Naive B cell (primary cell): ENCODE measurements around the gene TIGD3. TPM values are rescaled to one million over a fixed set of nuclear protein-coding genes. Genes with fewer than 3 reads are reported as not detected.

Source experiments
- ATAC-seq, 2 donors: fragments of 150-1000 bp; cut with Tn5 transposase; 2 replicates each; pipeline ENCODE4 v1.10.0; 2021; ENCODE audit warnings: low read depth in 2 of 2, mild to moderate bottlenecking in 2 of 2, moderate library complexity in 2 of 2
- DNase-seq: peaks from one replicate; pipeline ENCODE4 v3.0.0; 2022
- H3K27ac Mint-ChIP-seq, 6 donors: one replicate each; pipeline ENCODE4 v1.8.0; 2020 to 2022; ENCODE audit warnings: mild to moderate bottlenecking in 6 of 6, mixed read lengths in 6 of 6, moderate library complexity in 5 of 6, inconsistent platforms in 2 of 6
- H3K27me3 Mint-ChIP-seq, 3 donors: one replicate each; pipeline ENCODE4 v1.8.0; 2021 to 2022; ENCODE audit warnings: mixed read lengths in 3 of 3, mild to moderate bottlenecking in 1 of 3
- H3K36me3 Mint-ChIP-seq, 2 donors: one replicate each; pipeline ENCODE4 v1.8.0; 2020 to 2022; ENCODE audit warnings: mixed read lengths in 2 of 2, inconsistent platforms in 1 of 2, mild to moderate bottlenecking in 1 of 2
- H3K4me1 Mint-ChIP-seq, 3 donors: one replicate each; pipeline ENCODE4 v1.8.0; 2020 to 2022; ENCODE audit warnings: mixed read lengths in 3 of 3, inconsistent platforms in 1 of 3, mild to moderate bottlenecking in 1 of 3, moderate library complexity in 1 of 3
- H3K4me3 Mint-ChIP-seq, 8 donors: one replicate each; pipeline ENCODE4 v1.8.0; 2020 to 2022; ENCODE audit warnings: mild to moderate bottlenecking in 8 of 8, mixed read lengths in 8 of 8, moderate library complexity in 8 of 8, inconsistent platforms in 2 of 8
- H3K9me3 Mint-ChIP-seq, 7 donors: one replicate each; pipeline ENCODE4 v1.8.0; 2020 to 2022; ENCODE audit warnings: mixed read lengths in 7 of 7, mild to moderate bottlenecking in 5 of 7, inconsistent platforms in 2 of 7, moderate library complexity in 1 of 7
- polyA plus RNA-seq, 6 donors: library from polyadenylated mRNA; unstranded; fragments of 300-500 nt; fragmentation: Illumina TruSeq; gene quantifications; one replicate each; pipeline ENCODE4 v1.2.3, GENCODE V29; 2021; ENCODE audit warnings: low read depth in 6 of 6

TIGD3 gene
- polyA plus RNA-seq, 6 donors from 2014 or later, result 1.5 to 3.3 (median 1.8) TPM

DNA sequence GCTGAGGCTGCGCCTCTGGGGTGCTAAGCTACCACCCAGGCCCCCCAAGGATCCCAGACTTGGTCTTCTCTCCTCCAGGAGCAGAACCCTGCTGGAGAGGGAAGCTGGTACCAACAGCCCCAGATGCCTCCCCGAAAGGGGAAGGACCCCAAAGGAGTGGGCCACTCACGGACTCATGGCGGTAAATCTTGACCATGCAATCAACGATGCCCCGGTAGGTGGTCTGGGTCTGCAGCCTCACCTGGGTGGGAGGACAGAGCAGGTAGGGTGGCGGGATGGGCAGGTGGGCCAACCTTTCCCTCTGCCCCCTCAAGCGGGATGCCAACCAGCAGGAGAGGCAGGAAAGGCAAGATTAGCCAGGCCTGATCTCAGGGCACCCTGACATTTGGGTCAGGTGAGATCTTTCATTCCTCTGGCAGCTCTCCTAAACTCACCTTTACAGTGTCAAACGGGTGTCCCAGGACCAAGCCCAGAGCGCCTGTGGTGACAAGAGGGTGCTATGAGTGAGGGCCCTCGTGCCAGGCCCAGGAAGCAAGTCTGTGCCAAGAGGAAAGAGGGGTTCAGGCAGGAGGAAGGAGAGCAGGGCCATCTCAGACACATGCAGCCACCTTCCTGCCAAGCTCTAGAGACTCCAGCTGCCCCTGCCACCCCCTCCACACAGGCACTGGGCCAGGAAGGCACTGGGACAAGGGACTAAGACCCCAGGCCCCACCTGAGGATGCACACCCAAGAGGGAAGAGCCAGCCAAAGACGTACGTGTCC is 25.3 kb downstream of the TIGD3 start:
- DNase-seq (no peak), ATAC-seq (no peak)
- Mint-ChIP-seq H3K4me3 (peak overlapping the region in 6 of 8 donors; percentile 30 to 82 (median 48)), H3K27me3 (no peaks in the 10 kb centered on the region), H3K4me1 (peaks cover 37 to 59% (median 50%) of the 10 kb centered on the region in 3 donors), H3K27ac (peak overlapping the region in 2 of 6 donors; percentile 75 to 95), H3K9me3 (no peaks in the 10 kb centered on the region), H3K36me3 (no peaks in the 10 kb centered on the region)

DNA sequence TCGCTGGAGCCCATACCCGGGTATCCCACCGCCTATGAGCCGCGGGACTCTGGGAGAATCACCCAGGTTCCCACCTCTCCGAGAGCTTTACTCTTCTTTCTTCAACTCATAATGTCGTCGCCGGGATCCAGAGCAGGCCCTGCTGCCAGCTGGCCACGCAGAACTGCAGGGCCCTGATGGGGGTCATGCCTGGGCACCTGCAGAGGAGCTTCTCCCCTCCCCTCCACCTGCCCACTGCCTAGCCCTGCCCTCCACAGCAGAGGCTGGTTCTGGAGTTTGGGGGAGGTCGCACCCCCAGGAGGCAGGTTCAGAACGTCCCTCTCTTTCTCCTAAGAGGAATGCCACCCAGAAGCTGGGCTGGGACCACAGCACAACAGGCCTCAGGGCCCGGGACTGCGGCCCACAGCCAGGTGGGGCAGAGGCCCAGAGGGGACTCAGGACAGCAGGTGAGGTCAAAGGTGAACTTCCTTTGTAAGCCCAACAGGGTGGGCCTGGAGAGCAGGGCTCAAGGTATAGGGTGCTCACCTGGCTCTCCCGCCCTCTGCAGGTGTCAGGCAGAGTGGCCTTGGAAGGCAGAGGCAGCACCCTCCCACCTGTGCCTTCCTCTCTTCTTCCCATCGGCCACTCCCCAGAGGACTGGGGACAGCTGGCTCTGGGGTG is 26.0 kb downstream of the TIGD3 start:
- ATAC-seq (no peak), DNase-seq (no peak)
- Mint-ChIP-seq H3K27me3 (no peaks in the 10 kb centered on the region), H3K27ac (peak overlapping the region in 3 of 6 donors; percentile 75 to 99 (median 95)), H3K4me3 (peak overlapping the region in 5 of 8 donors; percentile 30 to 95 (median 51)), H3K4me1 (peaks cover 43 to 57% (median 52%) of the 10 kb centered on the region in 3 donors), H3K9me3 (no peaks in the 10 kb centered on the region), H3K36me3 (no peaks in the 10 kb centered on the region)

DNA sequence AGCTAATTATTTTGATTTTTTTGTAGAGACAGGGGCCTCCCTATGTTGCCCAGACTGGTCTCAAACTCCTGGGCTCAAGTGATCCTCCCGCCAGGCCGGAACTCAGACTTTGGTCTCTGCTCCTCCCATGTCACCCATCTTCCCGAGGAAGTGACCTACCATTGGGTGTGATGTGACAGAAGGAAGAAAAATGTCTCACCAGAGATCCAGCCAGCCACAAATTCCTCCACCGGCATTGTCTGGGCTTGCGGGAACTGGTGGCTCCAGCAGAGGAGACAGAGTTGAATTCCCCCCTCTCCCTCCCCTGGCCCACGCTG is 27.1 kb downstream of the TIGD3 start:
- DNase-seq, result no peak
- H3K27ac Mint-ChIP-seq, result peak overlapping the region; percentile 95 to 100 (median 100)

DNA sequence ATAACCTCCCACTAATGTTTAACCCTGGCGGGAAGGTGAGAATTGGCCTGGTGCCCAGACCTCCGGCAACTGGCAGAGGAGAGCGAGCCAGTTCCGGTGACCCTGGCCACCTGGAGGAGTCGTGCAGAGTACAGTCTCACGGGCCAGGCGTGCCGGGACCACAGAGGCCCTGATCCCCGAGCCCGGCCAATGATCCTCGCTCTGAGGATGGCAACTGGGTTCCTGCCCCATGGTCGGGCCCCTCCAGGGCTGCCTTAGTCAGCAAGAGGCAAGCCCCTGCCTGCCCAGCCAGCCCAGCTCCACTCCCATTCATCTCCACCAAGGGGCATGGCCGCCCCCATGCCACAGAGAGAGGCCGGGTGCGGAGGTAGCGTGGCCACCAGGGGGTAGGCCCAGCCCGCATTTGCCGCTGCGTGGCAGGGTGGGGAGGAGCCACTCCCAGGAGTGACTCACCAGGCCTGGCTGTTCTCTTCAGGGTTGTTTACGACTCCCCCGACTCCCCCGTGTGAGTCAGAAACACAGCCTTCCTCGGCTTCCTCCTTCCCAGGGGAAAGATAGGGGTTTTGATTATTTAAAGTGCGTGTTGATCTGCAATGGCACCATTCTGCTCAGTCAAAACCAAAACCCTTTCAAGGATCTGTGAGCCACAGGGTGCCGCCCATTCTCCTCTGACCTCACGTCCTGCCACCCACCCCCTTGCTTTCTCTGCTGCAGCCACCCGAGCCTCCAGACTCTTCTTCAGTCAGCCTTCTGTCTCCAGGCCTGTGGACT is 27.7 kb downstream of the TIGD3 start, which contains the start of gene SLC25A45:
SLC25A45 (minus strand) TSS at position 614 of the 771 bp plus-strand sequence. CDS start 695 bp downstream, outside the sequence.
- Mint-ChIP-seq H3K27me3 (no peaks in the 10 kb centered on the region), H3K27ac (peak within 1 kb of the TSS; percentile 95 to 100 (median 100)), H3K4me3 (peak within 1 kb of the TSS; percentile 86 to 98 (median 96)), H3K9me3 (no peaks in the 10 kb centered on the region), H3K4me1 (peaks cover 43 to 63% (median 56%) of the 10 kb centered on the region in 3 donors), H3K36me3 (no peaks in the 10 kb centered on the region)
- peak; percentile 83 to 86 for ATAC-seq
- peak; percentile 90 for DNase-seq

More for the DNA sequence above, 27.1 kb downstream of the TIGD3 start:
- Mint-ChIP-seq H3K36me3 (no peaks in the 10 kb centered on the region), H3K4me3 (peak overlapping the region; percentile 86 to 98 (median 96)), H3K9me3 (no peaks in the 10 kb centered on the region), H3K4me1 (peaks cover 43 to 63% (median 57%) of the 10 kb centered on the region in 3 donors), H3K27me3 (no peaks in the 10 kb centered on the region)
- no peak for ATAC-seq

DNA sequence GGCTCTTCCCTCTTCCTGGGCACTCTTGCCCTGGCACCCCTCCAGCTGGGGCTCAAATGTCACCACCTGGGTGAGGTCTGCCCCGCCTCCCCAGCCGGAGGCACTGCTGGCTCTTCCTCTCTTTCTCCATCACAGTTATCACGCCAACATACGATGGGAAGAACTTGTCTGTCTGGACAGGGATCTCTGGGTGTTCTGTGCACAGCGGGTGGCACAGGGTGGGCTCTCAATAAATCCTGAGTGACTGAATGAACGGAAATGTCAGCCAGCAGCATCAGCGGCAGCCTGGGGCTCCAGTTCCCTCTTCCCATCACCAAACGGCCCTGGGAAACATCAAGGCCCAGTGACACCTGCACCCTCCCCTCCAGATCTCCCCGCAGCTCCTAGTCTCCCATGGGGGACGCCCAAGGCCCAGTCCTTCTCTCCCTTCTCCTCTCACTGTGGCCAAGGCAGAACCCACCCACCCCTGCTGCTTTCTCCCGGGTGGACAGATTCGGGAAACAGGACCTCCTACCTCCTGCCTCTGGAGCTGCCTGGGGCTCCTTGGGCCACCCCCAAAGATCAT is 28.3 kb downstream of the TIGD3 start:
- H3K36me3 Mint-ChIP-seq, result no peaks in the 10 kb centered on the region
- no peaks in the 10 kb centered on the region for H3K9me3 Mint-ChIP-seq
- peak overlapping the region; percentile 95 to 100 (median 100) for H3K27ac Mint-ChIP-seq
- no peak for ATAC-seq
- H3K4me3 Mint-ChIP-seq, result peak overlapping the region; percentile 86 to 98 (median 96)
- no peaks in the 10 kb centered on the region for H3K27me3 Mint-ChIP-seq
- DNase-seq, result no peak
- peaks cover 38 to 61% (median 50%) of the 10 kb centered on the region in 3 donors for H3K4me1 Mint-ChIP-seq

DNA sequence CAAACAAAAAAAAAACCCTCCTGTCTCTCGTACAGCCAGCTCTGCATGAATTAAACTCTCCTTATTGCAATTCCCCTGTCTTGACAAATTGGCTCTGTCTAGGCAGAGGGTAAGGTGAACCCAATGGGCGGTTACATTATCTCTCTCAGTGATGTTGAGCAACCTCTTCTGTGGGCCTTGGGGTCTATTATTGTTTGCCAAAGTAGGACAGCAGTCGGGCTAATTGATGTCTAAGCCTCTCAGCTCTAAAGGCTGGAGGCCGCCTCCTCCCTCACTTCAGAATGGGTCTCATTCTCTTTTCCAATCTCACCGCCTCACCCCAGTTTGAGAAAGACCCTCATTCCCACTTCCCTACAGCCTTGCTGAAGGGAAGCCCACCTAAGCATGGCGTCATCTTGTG is 29.2 kb downstream of the TIGD3 start:
- peaks cover 36 to 62% (median 50%) of the 10 kb centered on the region in 3 donors for H3K4me1 Mint-ChIP-seq
- H3K4me3 Mint-ChIP-seq, result peak overlapping the region; percentile 35 to 92 (median 76)
- peak overlapping the region; percentile 17 to 97 (median 87) for H3K27ac Mint-ChIP-seq
- DNase-seq (no peak), ATAC-seq (no peak)
- no peaks in the 10 kb centered on the region for H3K36me3 Mint-ChIP-seq
- no peaks in the 10 kb centered on the region for H3K27me3 Mint-ChIP-seq
- H3K9me3 Mint-ChIP-seq, result no peaks in the 10 kb centered on the region

DNA sequence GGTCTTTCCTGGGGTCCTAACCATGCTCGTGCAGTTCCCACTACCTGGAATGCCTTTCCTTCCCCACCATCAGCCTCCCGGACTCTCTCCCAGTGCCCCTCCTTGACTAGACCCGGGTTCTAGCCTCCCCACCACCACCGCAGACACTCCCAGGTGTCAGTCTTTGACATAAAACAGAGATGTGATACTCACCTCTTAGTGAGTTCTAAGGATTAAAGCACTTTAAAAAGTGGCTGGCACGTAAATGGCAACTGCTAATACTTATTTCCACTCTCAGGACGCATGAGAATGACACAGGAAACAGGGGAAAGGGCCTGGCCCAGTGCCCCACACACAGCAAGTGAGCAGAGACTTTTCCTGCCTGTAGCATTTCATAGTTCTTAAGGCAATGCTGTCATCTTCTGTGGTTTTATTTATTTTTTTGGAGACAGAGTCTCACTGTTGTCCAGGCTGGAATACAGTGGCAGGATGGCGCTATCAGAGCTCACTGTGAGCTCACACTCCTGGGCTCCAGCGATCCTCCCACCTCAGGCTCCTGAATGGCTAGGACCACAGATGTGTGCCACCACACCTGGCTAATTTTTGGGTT is 29.8 kb downstream of the TIGD3 start:
- peaks cover 42 to 68% (median 56%) of the 10 kb centered on the region in 3 donors for H3K4me1 Mint-ChIP-seq
- H3K36me3 Mint-ChIP-seq, result no peaks in the 10 kb centered on the region
- no peaks in the 10 kb centered on the region for H3K9me3 Mint-ChIP-seq
- peak overlapping the region in 7 of 8 donors; percentile 6 to 95 (median 78) for H3K4me3 Mint-ChIP-seq
- DNase-seq, result no peak
- H3K27me3 Mint-ChIP-seq, result no peaks in the 10 kb centered on the region
- no peak for ATAC-seq
- peak overlapping the region; percentile 75 to 97 (median 92) for H3K27ac Mint-ChIP-seq

DNA sequence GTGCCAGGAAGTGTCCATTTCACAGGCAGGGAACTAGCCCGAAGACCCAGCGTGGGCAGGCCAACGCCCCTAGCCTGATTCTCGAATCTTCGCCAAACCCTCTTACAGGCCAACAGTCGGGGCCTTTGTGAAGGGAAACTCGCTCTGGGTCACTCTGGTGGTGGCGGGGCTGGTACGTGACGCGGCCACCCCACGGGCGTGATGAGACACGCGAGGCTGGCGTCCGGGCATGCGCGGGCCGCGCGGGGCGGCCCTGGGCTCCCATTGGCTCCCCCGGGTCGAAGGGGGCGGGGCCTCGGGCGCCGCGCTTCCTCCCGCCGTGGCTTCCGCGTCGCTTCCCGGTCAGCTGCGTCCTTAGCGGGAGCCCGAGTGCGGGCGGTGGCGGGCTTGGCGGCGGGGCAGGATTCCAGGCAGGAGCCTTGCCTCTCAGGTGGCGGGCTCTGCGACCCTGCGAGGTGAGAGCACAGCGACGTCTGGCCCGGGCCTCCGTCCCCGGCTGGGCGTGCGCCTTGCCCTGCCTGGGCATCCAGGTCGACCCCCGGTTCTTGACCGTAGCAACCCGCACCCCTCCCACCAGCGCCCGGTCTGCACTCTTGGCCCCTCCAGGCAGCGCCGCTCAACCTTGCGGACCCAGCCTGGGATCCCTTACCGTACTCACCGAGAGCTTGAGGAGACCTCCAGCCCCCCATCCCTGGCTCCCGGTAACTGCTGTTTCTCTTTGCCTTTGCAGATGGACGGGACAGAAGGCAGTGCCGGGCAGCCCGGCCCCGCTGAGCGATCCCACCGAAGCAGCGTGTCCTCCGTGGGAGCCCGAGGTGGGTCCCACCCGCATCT is 32.0 kb downstream of the TIGD3 start, which contains the start of gene FRMD8:
FRMD8 (plus strand) TSS at position 331 of the 834 bp plus-strand sequence; CDS start at position 731, 400 bp downstream.
- peaks cover 45 to 77% (median 73%) of the 10 kb centered on the region in 3 donors for H3K4me1 Mint-ChIP-seq
- no peaks in the 10 kb centered on the region for H3K9me3 Mint-ChIP-seq
- peak; percentile 88 for DNase-seq
- H3K4me3 Mint-ChIP-seq, result peak within 1 kb of the TSS; percentile 82 to 97 (median 95)
- ATAC-seq, result peak; percentile 61
- H3K36me3 Mint-ChIP-seq, result no peaks in the 10 kb centered on the region
- no peaks in the 10 kb centered on the region for H3K27me3 Mint-ChIP-seq
- peak within 1 kb of the TSS; percentile 92 to 98 (median 94) for H3K27ac Mint-ChIP-seq

DNA sequence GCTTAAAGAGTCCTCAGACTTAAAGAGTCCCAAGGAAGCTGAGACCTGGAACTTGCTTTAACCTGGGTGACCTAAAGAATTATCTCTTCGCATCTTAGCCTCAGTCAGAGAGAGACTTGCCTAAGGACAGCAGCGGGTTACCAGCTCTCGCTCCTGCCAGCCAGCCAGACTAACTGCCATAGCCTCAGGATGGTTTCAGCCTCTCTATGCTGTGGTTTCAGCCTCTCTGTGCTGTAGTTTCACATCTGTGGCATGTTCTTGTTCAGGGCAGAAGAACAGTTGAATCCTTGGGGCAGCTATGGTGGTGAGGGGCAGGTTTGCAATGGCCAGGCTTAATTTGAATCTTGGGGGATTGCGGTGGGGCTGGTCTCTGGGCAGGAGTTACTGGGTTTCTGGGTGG is 34.2 kb downstream of the TIGD3 start:
- H3K4me1 Mint-ChIP-seq, result peaks cover 41 to 73% (median 69%) of the 10 kb centered on the region in 3 donors
- ATAC-seq, result no peak
- H3K27ac Mint-ChIP-seq, result peak overlapping the region in 4 of 6 donors; percentile 47 to 67 (median 52)
- H3K9me3 Mint-ChIP-seq, result no peaks in the 10 kb centered on the region
- H3K36me3 Mint-ChIP-seq, result no peaks in the 10 kb centered on the region
- H3K27me3 Mint-ChIP-seq, result no peaks in the 10 kb centered on the region
- no peak for DNase-seq
- H3K4me3 Mint-ChIP-seq, result peak overlapping the region; percentile 50 to 95 (median 72)

DNA sequence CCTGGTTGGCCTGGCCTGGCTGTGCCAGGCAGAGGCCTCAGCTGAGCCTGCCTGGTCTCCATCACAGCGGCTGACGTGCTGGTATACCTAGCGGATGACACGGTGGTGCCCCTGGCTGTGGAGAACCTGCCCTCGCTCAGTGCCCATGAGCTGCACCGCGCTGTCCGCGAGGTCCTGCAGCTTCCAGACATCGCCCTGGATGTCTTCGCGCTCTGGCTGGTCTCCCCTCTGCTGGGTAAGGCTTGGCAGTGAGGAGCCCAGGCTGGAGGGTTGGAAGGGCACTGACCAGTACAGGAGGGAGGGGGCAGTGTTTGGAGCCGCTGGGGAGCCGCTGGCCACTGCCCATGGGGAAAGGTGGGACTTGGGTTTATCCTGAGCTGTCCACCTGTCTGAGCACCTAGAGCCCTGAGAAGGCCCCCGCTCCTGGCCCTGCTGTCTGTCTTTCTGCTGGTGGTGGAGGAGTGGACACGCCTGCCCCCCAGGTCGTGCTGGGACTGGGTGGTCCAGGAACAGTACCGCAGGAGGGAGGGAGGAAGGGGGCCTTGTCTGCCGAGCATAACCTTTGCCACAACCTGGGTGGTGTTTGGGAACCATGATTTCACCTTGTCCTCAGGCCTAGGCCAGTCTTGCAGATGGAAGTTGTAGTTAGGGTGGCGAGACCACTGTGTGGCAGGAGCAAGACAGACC is 34.9 kb downstream of the TIGD3 start:
- H3K27me3 Mint-ChIP-seq, result no peaks in the 10 kb centered on the region
- no peaks in the 10 kb centered on the region for H3K36me3 Mint-ChIP-seq
- ATAC-seq, result no peak
- no peaks in the 10 kb centered on the region for H3K9me3 Mint-ChIP-seq
- H3K27ac Mint-ChIP-seq, result peak overlapping the region in 3 of 6 donors; percentile 20 to 53 (median 21)
- peaks cover 34 to 65% (median 62%) of the 10 kb centered on the region in 3 donors for H3K4me1 Mint-ChIP-seq
- H3K4me3 Mint-ChIP-seq, result peak overlapping the region in 5 of 8 donors; percentile 28 to 95 (median 62)
- DNase-seq, result no peak

DNA sequence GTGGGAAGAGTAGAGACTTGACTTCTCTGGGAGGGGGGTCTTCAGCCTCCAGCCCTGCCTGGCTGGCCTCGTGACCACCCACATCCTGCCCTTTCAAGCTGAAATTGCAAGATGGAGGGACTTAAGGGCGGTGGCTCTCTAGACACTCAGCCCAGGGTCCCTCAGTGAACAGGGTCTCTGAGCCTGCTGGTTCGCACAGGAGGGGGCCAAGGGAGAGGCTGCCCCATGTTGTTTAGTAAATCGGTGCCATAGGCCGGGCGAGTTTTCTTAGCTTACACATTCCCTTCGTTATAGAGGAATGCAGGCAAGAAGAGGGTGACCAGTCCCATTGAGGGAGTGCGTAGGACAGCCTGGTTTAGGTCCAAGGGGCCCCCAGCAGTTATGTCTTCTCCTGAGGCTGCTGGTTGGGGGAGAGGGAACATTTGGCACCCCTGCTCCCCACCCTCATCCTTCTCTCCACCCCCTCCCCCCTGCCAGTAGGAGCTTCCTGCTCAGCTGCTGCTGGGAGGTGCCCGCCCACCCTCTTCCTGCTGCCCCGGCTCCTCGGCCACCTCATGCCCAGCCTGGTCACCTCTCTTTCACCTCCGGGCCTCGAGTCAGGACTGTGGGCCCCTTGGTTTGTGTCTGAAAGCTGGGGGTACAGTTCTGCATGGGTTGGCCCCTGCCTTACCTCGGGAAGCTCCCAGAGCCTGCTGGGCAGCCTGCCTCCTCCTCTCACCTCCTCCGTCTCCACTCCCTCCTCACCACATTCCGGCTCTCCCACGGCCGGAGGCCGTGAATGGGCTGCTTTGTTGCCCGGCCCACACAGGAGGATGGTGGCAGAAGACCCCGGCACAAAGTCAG is 35.8 kb downstream of the TIGD3 start:
- Mint-ChIP-seq H3K36me3 (no peaks in the 10 kb centered on the region), H3K4me1 (peaks cover 28 to 58% (median 57%) of the 10 kb centered on the region in 3 donors), H3K27me3 (no peaks in the 10 kb centered on the region), H3K9me3 (no peaks in the 10 kb centered on the region), H3K27ac (peak overlapping the region in 3 of 6 donors; percentile 64 to 77 (median 70)), H3K4me3 (peak overlapping the region in 6 of 8 donors; percentile 9 to 77 (median 30))
- DNase-seq, result no peak
- ATAC-seq, result no peak
